Bronchial epithelial cell (primary cell): ENCODE measurements around the gene MTAP. TPM values are rescaled to one million over a fixed set of nuclear protein-coding genes. Genes with fewer than 3 reads are reported as not detected.

Source experiments
- DNase-seq: peaks from one replicate; pipeline ENCODE4 v3.0.0-alpha.2; 2010; ENCODE audit warnings: low read depth
- FAIRE-seq: peaks from 2 replicates; lab custom pipeline; 2011; peaks lifted over from hg19 to GRCh38; lab: Jason Lieb, UNC
- H3K27me3 ChIP-seq: 2 replicates; pipeline ENCODE4 v1.5.1; 2011; ENCODE audit warnings: low read length; ENCODE audit not compliant: control insufficient read depth, insufficient read depth
- H3K36me3 ChIP-seq: 2 replicates; pipeline ENCODE4 v1.5.1; 2011; ENCODE audit warnings: low read length; ENCODE audit not compliant: control insufficient read depth, insufficient read depth
- H3K4me3 ChIP-seq: 2 replicates; pipeline ENCODE4 v1.5.1; 2011; ENCODE audit warnings: mild to moderate bottlenecking, low read depth, low read length, control low read depth
- CTCF ChIP-seq: IDR thresholded peaks from 2 replicates; pipeline ENCODE4 v1.5.1; 2011; ENCODE audit warnings: mild to moderate bottlenecking, moderate library complexity, low read length, control low read depth, inconsistent platforms; ENCODE audit not compliant: insufficient read depth, severe bottlenecking
- total RNA-seq: library from RNA; depleted of rRNA; stranded (reverse); fragments of >200 nt; gene quantifications from 2 replicates; pipeline ENCODE4 v1.2.1, GENCODE V29; 2014

Gene MTAP
- total RNA-seq, 1 donor from 2014 or later, result 44.8 TPM

- Histone ChIP-seq H3K36me3 (no peaks in the 10 kb centered on the region), H3K4me3 (no peak overlapping the region), H3K27me3 (peaks cover 45% of the 10 kb centered on the region)
- TF ChIP-seq CTCF, result no peak
- DNase-seq (no peak), FAIRE-seq (no peak)
Observed at GRCh38 chr9:21969951-21970799, 167.7 kb downstream of the MTAP start.

GRCh38 chr9:21970800-21971640 lies 168.6 kb downstream of the MTAP start:
- Histone ChIP-seq H3K4me3 (no peak overlapping the region), H3K27me3 (peaks cover 45% of the 10 kb centered on the region), H3K36me3 (no peaks in the 10 kb centered on the region)
- FAIRE-seq (no peak), DNase-seq (no peak)
- no peak for TF ChIP-seq CTCF

- Histone ChIP-seq H3K4me3 (no peak overlapping the region), H3K27me3 (peaks cover 41% of the 10 kb centered on the region), H3K36me3 (no peaks in the 10 kb centered on the region)
- DNase-seq, result no peak
- no peak for TF ChIP-seq CTCF
- FAIRE-seq, result no peak
Observed at GRCh38 chr9:21972361-21972760, 169.9 kb downstream of the MTAP start.

- FAIRE-seq (no peak), DNase-seq (no peak)
- TF ChIP-seq CTCF, result no peak
Observed at GRCh38 chr9:21974343-21974721, 171.9 kb downstream of the MTAP start.

GRCh38 chr9:21974722-21975409 lies 172.4 kb downstream of the MTAP start:
- no peak for TF ChIP-seq CTCF
- DNase-seq (peak; percentile 56), FAIRE-seq (no peak)
- H3K4me3 ChIP-seq, result peak overlapping the region; percentile 57
- no peaks in the 10 kb centered on the region for H3K36me3 ChIP-seq
- H3K27me3 ChIP-seq, result peaks cover 23% of the 10 kb centered on the region

More at GRCh38 chr9:21974343-21974721, 171.9 kb downstream of the MTAP start:
- peaks cover 27% of the 10 kb centered on the region for H3K27me3 ChIP-seq
- no peaks in the 10 kb centered on the region for H3K36me3 ChIP-seq
- H3K4me3 ChIP-seq, result peak overlapping the region; percentile 57
